Measurements from ENCODE around the gene MTPN.

The MTPN gene

DNA sequence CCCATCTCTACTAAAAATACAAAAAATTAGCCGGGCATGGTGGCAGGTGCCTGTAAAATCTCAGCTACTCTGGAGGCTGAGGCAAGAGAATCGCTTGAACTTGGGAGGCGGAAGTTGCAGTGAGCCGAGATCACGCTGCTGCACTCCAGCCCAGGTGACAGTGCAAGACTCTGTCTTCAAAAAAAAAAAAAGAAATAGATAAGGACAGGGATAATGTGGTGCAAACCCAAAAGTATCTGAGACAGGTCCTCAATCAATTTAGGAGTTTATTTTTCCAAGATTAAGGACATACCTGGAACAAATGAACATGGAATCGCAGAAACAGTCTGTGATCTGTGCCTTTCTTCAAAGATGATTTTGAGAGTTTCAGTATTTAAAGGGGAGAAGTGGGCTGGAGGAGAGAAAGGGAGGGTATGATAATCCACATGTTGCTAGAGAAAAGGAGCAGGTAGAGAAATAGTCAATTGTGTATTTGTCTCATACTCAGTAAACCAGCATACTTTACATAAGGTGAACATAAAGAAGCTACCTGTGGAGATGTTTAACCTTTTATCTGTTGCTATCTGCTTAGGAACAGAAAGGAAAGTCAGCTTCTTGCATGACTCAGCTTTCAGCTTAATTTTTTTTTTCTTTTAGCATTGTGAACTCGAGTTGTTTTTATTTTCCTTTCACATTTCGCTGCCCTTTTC, 4.9 kb upstream of the MTPN start:
- no peak for DNase-seq (ENCODE audit: low read depth in 2 of 2)

DNA sequence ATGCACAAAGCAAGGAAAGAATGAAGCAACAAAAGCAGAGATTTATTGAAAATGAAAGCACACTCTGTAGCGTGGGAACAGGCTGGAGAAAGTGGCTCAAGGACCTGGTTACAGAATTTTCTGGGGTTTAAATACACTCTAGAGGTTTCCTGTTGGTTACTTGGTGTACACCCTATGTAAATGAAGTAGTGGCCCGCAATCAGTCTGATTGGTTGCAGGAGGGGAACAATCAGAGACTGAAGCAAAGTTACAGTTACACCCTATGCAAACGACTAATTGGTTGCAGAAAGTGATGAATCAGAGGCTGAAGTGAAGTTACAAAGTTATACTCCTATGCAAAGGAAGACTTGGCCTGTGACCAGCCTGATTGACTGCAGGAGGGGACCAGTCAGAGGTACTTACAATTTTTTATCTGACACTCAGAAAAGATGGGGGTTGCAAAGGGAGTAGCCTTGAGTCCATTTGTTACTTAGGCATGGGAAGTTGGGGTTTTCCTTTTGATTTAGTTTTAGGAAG, 3.6 kb upstream of the MTPN start:
- DNase-seq (ENCODE audit: low read depth in 2 of 2) = peak; percentile 24 to 36

DNA sequence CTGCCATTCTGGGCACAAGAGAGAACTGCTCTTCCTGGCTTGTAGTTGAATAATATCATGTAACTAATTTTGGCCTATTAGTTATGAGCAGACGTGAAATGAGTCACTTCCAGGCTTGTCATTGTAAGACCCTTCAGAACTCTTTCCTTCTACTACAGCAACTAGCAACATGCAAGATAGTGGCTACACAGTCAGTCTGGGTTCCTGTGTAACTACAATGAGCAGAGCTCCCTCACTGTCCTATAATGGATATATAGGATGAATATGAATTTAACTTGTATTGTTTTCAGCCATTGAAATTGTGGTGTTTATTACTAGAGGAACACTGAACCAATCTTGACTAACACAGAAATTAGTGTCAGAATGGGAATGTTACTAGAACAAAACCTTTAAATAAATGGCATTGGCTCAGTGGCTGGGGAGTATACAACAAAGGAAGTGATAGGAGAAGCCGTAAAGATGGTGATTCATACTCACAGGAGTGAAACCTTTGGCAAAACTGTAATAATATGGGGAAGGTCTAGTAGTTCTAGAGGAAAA, 2.9 kb upstream of the MTPN start:
- no peak for DNase-seq (ENCODE audit: low read depth in 2 of 2)

DNA sequence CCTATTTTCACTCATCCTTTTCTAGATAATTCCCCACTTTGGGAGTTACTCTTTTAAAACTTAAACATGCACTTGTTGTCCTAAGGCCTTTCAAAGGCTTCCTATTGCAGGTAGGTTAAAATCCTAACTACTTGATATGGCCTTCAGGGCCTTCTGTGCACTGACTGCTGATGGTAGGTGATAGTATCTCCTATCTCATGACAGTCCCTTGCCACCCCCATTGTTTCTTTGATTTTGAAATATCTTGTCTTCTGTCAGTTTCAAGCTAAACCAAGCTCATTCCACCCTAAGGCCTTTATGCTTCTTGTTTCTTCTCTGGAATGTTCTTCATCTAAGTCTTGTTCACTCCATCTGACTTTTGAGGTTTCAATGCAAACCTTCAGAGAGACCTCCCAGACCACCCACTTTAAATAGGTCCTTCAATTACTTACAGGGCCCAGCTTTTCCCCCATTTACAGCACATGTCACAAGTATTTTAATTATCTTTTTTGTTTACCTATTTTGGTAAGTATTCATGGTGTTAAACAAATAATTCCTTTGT, 2.4 kb upstream of the MTPN start:
- DNase-seq (ENCODE audit: low read depth in 2 of 2) = no peak

DNA sequence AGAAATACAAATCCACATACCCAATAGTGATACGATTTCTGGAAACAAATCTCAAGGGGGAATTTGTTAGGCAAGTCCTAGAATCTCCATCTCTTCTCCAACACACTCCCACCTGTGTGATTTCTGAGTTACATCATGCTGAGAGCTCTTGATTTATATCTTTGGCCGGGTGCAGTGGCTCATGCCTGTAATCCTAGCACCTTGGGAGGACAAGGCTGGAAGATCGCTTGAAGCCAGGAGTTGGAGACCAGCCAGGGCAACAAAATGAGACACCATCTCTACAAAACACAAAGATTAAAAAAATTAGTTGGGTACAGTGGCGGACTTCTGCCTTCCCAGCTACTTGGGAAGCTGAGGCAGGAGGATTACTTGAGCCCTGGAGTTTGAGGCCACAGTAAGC, 1.5 kb upstream of the MTPN start:
- no peak for DNase-seq (ENCODE audit: low read depth in 2 of 2)

DNA sequence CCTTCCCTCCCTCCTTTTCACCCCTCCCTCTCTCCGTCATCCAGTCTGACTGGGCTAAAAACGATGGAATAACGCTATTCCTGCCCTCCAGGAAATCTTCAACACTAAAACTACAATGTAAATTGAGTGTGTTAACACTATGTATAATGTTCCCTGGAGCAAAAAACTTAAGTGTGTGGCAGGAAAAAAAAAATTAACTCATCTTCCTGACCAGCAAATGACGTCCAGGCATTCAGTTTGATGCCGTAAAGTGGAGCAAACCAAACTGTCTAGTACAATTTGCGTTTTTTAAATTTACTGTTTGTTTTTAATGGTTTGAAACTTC, 545 bp upstream of the MTPN start:
- DNase-seq (ENCODE audit: low read depth in 2 of 2) = no peak

DNA sequence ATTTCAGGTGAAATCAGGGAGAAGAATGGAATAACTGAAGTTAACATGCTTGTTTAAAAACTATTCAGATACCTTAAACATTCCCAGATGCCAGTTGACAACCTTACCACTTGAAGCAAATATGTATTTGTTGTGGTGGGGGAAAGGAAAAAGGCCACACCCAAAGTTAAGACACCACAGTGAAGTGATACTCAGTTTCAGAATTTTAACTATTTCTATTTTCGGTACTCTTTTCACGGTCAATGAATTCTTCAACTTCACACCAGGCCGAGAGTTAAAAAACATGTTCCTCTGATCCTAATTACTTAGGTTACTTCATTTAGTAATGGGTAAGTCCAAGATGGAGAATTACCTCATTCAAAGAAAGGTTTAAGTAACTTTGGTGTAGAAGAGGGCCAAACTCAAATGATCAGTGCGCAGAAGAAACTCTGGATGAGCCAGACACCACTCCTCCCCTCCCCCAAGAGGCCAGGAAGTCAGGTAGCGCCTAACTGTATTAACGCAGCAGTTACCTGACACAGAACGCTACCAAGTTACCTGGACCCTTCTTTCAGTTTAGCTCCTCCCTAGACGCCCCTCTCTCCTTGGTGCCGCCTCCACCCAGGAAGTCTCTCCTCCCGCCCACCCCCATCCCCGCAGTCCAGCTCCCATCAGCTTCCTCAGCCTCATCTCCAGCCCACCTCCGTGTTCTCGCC, 700 bp downstream of the MTPN start:
- DNase-seq (ENCODE audit: low read depth in 2 of 2) = peak in 1 of 2 donors; percentile 8

DNA sequence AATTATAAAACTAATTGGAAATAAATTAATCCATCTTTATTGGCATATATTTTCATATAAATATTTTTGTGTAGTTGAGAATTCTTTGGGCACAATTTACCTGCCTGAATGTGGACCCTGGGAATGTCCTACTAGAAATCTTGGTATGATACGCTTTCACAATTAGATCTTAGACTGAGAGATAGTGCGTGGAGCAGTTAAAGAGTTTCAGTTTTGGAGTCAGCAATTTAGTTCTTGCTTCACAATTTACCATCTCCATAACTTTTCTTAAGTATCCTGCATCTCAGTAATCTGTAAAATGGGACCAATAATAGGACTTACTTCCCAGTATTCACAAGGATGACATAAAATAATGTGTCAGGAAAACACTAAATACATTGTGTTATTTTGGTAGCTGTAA, 2.0 kb downstream of the MTPN start:
- no peak for DNase-seq (ENCODE audit: low read depth in 2 of 2)

DNA sequence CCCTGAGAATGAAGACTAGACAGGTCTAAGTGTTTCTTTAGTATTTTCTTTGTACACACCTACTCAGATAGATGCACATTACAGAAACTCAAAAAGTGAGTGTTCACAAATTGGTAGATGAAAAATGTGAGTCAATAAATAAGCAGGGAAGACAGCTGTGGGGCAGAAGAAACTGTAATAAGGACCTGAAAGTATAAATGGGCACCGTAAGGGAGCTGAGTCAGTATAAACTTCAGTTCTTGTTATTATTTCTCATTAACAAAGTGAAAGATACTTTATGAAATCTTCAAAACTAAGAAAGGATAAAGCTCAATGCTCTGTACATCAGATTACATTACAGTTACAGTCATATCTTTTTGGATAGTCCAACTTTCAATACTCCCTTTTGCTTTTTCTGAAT, 2.5 kb downstream of the MTPN start:
- no peak for DNase-seq (ENCODE audit: low read depth in 2 of 2)

DNA sequence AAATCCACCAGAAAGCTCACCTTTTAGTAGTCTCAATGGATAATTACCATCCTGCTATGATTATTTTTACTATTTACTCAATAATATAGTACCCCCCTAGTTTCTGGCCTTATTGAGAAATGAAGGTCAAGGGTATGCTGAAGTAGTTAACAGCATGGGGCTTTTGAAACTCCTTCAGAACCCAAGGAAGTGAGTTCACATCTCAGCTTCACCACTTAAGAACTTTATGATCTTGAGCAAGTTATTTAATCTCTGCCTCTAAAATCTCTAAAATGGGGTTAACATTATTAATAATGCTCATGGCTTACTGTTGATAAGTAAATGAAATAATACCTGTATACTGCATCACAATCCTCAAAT, 5.8 kb downstream of the MTPN start:
- no peak for DNase-seq (ENCODE audit: low read depth in 2 of 2)

DNA sequence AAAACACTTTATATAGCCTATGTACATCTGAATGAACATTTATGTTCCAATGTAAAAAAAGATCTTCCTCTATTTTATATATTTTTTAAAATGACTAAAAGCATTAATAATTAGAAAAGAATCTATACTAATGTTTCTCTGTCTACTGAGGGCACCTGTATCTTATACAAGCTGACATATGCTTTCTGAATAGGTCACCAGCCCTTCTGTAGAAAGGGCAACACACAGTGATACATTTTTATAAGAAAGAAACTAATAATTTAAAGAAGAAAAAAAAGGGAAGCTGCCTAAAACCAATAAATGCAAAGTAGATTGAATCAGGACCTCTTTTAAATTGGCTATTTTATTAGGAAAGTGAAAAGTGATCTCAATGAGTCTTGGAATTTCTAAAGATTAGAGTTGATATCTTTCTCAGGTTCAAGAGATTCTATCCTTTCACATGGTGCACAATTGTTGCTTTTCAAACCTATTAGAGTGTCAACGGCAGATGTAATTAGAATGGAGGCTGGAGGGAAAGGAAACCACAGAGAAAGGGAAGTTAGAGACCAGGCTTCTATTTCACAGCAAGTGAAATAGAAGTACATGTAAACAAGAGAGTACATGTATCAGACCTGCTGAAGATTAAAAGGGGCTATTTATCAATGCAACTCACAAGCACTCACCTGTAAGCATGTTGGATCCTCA, 6.3 kb downstream of the MTPN start:
- DNase-seq (ENCODE audit: low read depth in 2 of 2) = no peak

DNA sequence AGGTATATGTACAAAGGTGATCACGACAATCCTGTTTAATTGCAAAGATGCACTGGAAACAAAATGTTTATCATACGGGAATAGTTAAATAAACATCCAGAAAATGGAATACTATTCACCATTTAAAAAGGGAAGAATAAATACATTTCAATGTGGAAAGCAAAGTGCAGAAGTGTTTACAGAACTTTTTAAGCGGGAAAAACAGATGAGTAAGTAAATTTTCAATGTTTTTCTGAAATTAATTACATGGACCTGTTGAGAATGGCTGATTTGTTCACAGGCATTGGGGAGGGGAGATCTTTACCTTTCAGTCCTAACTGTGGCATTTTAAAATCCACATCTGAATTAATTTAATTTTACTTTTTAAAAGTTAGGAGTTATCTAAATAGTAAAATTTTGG, 7.1 kb downstream of the MTPN start:
- no peak for DNase-seq (ENCODE audit: low read depth in 2 of 2)

DNA sequence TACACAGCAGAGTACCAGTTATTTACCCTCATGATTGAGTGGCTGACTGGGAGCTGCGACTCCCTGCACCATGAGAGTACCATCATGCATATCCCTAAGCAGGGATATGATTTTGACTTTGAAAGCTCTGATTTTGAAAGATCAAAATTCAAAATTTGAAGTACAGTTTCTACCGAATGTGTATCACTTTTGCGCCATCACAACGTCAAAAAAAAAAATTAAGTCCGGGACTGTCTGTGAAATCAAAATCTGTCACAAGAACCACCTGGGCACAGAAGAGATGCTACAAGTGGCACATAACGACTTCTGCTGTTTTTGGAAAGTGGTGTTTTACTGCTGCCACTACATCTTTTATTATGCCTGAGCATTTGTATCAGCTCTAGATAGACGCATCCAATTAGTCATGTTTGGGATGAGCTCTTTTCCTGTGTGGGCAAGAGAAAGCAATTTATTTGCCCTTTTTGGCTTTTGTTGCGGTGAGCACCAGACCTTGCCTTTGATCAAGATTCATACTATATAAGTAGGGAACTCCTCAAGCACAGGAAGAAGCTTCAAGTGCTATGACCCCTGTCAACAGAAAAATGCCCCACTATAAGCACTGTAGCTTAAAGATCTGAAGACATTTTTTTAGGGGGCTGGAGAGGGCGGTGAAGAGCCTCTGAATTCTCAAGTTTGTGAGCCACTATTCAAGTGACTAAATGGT, 10.7 kb downstream of the MTPN start:
- no peak for DNase-seq (ENCODE audit: low read depth in 2 of 2)

DNA sequence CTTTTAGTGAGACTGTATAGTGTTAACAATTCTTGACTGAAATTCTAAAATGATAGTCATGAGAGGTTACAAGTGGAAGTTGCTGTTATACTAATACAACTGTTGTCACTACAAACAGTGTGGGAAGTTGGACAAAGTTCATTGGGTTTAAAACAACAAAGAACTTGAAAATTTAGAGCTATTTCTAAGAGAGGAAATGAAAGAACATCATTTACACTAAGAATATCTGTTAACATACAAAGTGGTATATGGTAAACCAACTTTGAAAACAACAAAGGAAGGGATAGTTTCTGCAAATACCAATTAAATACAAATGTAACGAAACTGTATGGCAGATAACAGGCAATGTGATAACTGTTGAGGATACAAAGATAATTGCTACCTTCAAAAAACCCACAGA, 11.6 kb downstream of the MTPN start:
- DNase-seq (ENCODE audit: low read depth in 2 of 2) = no peak

DNA sequence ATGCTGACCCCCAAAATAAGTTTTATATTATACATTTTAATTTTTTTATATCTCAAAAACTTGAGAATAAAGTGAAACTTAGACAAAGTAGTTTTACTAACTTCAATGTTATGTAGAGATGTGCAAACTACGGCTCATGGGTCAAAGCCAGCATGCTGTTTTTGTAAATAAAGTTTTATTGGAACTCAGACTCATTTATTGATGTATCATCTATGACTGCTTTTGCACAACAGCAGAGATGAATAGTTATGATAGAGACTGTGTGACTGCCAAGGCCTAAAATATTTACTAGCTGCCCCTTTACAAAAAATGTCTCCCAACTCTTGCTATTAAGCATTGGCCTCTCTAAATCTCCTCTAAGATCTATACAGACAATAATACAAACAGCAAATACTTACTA, 12.4 kb downstream of the MTPN start:
- DNase-seq (ENCODE audit: low read depth in 2 of 2) = no peak

DNA sequence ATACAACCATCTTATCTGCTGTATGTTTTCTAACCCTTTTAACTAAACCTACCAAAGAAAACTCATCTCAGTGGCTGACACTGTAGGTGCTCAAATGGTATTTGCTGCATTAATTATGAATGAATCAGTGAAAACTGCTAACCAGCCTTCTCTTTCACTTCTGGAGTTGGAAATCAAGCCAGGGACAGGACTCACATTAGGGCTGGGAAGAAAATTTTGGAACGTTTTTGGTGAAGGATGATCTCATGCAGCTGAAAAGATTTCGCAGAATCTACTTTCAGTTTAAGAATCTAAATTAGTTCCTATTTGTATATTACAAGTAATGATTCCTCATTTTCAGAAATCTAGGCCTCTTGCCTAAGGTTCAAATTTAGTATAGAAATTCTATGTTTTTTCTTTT, 12.9 kb downstream of the MTPN start:
- DNase-seq (ENCODE audit: low read depth in 2 of 2) = no peak

DNA sequence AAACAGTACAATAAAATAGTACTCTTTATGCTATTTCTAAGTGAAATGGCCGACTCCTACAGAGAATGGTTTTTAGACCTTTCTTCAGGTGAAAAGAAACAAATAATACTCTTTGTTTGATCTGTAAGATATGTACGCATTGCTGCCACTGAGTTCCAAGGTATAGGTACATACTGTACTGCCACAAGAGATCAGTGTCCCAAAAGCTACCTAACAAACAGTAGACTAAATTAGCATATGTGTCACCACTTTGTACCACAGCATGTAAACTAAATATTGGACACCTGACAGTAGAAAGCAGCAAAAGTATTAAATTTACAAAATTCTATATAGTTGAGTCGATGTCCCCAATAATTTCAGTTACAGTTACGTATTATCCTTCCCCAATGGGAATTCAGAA, 14.4 kb downstream of the MTPN start:
- DNase-seq (ENCODE audit: low read depth in 2 of 2) = no peak

DNA sequence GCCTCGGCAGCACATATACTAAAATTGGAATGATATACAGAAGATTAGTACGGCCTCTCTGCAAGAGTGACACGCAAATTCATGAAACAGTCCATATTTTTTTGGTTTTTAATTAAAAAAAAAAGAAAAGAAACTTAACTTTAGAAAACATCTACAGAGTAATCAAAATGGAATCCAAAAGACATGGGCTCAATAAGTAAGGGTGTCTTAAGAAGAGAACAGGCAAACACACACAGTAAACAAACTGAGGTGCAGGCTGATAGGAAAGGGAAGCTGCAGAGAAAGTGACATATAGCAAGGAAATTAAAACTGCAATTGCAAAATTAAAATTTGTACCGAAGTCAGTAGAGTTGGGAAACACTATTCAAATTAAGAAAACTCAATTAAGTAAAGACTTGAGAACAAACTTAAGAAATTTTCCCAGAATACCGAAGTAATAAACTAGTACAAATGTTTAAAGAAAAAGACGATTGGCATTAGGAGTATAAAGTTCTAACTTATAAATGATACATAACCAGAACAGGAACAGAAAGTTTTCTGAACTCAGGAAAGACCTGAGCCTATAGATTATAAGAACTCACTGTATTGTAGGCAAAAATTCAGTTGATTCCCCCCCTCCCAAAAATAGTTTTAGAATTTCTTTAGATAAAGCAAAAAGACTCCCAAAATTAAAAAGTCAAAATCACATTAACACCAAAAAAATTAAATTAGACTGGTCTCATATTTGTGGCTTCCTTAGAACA, 16.3 kb downstream of the MTPN start:
- no peak for DNase-seq (ENCODE audit: low read depth in 2 of 2)

DNA sequence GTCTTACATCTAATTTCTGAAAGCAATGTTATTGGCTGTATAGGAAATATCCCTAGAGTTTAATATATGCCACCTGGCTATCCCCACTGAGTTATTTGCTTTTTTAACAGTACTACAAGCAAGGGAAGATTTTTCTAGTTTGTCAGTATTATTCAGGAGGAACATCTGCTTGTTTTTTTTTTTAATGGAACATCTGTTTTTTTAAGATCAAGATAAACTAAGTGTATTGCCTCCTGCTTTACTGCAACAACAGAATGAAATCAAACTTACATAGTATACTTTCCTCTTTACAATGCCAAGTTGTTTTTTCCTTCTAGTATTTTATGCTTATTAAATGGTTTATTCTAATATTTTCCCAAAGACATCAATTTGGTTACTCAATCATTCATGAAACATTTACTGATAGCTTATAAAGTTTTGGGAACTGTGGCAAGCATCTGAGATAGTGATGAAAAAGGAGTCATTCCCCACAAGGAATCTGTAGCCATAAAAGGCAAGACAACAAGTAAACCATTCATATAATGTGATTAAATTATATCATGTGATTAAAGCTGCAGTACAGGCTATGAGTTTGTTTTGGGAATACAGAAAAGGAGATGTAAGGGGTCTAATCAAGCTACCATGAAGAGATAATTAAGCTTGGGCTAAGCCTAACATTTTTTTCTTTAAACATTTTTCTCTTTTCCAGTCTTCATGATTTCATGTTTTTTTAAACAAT, 17.4 kb downstream of the MTPN start:
- no peak for DNase-seq (ENCODE audit: low read depth in 2 of 2)

DNA sequence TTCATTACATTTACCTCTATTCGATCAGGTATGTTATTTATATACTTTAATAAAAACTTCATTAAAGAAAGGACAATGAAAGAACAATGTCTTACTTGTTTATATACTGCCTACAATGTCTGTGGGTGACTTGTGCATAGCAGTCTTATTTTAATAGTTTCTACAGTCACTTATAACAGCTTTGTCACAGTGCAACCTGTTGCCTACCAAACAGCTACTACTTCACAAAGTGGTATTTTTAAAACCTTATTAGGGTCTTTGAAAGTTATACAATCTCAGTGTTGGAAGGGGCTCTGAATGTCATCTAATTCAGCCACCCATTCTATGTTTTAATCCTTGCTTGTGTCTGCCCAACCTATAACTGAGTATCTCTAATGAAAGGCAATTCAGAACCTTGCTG, 19.0 kb downstream of the MTPN start:
- DNase-seq (ENCODE audit: low read depth in 2 of 2) = no peak

DNA sequence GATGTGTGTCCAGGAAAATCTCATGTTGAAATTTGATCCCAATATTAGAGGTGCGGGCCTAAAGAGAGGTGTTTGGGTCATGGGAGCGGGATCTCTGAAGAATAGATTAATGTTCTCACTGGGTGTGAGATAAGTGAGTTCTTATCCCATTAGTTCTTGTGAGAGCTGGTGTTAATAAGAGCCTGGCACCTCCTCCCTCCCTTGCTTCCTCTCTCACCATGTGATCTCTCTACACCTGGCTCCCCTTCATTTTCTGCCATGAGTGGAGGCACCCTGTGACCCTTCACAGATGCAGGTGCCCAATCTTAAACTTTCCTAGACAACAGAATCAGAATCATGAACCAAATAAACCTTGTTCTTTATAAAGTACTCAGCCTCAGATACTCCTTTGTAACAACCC, 19.5 kb downstream of the MTPN start:
- DNase-seq (ENCODE audit: low read depth in 2 of 2) = no peak
